HG03469 (cell line): ENCODE measurements around the gene KHDC1L.
"Not testable (repeated sequence)": the region's sequence is repeated elsewhere in the genome, so short reads cannot be mapped to it uniquely, and the experiment has no call there.

ENCODE experiments used
- ATAC-seq: cut with Tn5 transposase; IDR thresholded peaks from one replicate; pipeline ENCODE4 v1.9.1; 2021; ENCODE audit warnings: mild to moderate bottlenecking, moderate library complexity, moderate number of reproducible peaks; ENCODE audit not compliant: unreplicated experiment

Gene KHDC1L

DNA sequence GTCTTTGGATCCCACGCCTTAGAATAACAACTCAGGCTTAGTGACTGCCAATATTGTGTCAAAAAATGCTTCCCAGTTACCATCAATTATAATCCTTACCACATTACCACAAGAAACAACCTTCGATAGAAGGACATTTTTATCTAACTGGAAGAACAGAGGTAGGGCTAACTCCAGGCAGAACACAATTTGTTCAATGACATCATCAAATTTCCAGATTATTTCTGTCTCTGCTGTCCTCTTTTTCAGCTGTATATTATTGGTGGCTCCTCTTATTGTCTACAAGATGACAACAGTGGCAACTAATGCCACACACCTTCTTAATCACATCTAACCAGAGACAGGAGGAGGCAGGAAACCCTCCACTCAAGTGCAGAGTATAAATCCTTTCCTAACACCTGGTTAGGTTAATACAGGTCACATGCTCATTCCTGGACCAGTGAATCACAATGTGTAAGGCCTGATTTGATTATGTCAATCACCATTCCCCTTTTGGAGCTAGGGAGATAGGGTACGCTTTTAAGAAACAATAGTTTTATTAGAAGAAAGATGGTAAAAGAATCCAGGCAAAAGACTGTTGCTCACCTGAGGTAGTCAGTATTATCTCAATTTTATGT is 18.0 kb downstream of the KHDC1L start:
- no peak for ATAC-seq

DNA sequence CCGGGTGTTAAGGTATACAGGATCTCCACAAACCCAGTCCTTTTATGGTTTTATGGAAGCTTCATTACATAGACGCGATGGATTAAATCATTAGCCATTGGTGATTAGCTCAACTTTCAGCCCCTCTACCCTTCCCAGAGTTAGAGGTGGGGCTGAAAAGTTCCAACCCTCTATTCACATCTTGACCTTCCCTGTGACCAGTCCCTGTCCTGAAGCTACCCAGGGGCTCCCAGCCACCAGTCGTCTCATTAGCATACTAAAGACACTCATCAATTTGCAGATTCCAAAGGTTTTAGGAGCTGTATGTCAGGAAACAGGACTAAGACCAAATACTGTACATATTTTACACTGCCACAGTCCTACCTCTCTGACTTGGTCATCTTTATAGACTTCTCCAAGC is 21.0 kb downstream of the KHDC1L start:
- no peak for ATAC-seq

DNA sequence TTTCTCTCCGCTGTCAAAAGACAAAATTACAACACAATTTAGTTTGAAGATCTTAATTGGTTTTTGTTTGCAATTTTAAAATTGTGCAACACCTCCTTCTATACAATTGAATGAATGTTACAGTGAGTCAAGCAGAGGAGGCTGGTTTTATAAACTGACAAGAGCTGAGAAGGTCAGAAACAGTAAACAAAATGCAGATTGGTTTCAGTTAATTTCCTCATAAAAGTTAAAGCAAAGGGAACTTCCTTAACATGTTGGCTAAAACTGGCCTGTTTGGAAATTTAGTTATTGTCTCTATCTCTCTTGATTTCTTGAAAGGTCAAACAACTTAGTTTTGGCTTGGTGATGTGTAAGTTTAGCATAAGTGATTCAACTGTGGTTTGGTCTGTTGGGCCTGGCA is 22.2 kb downstream of the KHDC1L start:
- ATAC-seq: no peak

DNA sequence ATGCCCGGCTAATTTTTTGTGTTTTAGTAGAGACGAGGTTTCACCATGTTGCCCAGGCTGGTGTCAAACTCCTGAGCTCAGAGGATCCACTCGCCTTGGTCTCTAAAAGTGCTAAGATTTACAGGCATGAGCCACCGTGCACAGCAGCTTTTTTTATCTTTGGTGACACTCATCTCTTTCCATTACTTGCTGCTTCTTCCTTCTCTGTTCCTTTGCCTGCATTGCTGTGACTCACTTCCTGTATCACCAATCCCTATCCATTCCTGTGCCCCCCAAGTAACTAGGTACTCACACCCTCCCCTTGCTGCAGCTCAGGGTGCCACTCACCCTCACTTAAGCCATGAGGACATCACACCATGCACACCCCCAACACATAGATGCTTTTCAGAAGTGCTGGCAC is 24.6 kb downstream of the KHDC1L start:
- ATAC-seq: no peak

DNA sequence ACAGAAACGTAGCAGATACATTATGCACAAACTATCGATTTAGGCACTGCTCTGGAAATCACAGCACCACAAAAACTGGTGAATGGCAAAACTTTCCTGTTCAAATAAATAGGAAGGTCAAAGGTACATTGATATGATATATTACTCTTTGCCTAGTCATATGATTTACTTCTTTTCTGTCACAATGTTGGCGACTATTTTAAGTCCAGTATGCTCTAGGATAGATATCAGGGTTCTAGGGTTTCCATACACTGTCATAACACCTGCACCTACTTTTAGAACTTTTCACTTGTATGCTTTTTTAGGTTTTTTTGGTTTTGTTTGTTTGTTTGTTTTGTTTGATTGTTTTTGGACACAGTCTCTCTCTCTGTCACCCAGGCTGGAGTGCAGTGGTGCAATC is 25.0 kb downstream of the KHDC1L start:
- no peak for ATAC-seq

DNA sequence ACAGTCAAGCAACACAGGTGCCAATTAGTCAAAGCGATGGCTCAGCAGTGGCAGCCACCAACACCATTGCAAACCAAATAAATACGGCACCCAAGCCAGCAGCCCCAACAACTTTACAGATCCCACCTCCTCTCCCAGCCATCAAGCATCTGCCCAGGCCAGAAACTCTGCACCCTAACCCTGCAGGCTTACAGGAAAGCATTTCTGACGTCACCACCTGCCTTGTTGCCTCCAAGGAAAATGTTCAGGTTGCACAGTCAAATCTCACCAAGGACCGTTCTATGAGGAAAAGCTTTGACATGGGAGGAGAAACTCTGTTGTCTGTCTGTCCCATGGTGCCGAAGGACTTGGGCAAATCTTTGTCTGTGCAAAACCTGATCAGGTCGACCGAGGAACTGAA is 30.6 kb downstream of the KHDC1L start:
- no peak for ATAC-seq

DNA sequence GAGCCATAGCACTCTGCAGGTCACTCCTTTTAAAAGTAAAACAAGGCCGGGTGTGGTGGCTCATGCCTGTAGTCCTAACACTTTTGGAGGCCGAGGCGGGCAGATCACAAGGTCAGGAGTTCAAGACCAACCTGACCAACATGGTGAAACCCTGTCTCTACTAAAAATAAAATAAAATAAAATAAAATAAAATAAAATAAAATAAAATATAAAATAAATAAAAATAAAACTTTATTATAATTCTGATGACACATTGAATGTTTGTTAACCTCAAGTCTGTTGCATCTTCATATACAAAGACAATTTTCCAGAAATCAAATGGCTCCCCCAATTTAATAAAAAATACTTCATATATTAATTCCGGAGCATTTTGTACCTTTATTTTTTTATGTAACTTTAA is 32.0 kb downstream of the KHDC1L start:
- ATAC-seq: not testable (repeated sequence)

DNA sequence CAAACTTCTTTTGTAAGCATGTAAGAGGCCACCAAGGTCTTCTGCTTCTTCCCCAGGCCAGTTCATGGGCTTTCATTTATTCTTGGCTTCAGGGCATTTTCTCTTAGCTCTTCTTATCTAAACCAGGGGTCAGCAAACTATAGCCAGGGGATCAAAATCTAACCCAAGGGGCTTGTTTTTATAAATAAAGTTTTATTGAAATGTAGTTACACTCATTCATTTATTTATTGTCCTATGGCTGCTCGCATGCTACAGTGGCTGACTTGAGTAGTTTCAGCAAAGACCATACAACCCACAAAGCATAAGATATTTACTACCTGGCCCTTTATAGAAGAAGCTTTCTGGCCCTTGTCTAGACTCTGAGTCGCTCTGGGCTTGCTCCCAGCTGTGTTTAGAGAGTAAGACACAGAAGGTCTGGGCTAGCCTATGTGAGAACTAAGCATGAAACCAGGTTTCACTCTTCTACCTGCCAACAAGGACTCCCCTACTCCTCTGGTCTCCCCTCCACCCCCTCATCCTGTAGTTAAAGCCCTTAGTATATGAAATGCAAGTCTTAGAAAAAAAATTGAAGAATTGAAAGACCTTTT is 43.2 kb downstream of the KHDC1L start:
- ATAC-seq: no peak

DNA sequence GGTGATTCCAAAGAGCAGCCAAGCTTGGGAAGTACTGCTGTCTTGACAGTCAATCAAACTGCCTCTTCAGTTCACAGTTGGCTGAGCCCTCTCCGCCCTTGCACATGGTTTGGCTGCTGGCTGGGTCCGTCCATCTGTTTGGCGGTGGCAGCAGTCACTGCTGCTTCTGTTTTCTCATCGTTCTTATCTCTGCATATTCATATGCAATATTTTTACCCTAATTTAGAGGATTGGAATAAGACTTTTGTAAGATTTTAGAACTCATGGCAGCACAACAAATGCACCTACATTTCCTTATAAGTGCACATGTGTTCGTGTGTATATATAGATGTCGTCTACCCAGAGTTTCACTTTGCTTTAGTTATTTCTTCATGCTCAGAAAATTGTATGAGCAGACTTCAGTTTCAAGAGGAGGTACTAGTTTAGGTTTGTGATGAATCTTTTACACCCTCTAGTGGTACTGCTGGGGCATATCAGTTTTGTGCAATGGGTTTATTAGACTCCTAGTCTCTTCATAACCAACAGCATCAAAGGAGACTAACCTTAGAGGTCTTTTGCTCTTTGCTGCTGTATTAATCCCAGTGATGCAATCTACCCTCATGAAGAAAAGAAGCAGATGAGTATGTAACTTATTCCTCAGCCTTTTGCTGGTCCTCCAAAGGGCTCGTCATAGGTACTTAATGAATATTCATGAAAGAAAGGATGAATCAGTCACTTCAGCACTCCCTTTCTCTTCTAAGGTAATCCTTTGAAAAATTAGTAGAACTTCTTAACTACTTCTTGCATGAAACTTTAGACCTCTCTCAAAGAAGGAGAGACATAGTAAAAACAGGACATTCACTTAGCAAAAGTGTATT is 44.3 kb downstream of the KHDC1L start:
- peak; percentile 78 for ATAC-seq

DNA sequence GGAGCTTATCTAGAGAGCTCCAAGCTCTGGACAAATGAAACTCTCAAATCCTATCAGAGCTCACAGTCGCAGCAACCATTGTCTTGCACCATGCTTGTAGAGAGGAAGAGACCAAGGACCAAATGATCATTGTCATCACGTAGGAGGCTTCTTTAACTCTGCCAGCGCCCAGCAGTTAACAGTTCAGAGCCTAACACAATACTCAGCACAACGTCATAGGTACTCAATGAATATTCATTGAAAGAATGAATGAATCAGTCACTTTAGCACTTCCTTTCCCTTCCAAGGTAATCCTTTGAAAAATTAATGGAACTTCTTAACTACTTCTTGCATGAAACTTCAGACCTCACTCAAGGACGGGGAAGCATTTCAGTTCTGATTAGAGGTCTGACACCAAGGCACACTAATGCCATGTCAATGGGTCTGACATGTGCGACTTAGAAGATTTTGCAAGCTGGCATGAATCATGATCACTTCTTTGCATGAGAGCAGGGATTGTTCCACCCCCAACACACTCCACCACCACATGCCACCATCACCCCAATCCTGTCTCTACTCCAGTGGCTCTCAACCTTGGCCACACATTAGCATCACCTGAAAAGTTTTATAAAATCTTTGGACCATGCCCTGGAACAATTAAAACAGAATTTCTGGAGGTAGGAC is 45.1 kb downstream of the KHDC1L start:
- no peak for ATAC-seq

DNA sequence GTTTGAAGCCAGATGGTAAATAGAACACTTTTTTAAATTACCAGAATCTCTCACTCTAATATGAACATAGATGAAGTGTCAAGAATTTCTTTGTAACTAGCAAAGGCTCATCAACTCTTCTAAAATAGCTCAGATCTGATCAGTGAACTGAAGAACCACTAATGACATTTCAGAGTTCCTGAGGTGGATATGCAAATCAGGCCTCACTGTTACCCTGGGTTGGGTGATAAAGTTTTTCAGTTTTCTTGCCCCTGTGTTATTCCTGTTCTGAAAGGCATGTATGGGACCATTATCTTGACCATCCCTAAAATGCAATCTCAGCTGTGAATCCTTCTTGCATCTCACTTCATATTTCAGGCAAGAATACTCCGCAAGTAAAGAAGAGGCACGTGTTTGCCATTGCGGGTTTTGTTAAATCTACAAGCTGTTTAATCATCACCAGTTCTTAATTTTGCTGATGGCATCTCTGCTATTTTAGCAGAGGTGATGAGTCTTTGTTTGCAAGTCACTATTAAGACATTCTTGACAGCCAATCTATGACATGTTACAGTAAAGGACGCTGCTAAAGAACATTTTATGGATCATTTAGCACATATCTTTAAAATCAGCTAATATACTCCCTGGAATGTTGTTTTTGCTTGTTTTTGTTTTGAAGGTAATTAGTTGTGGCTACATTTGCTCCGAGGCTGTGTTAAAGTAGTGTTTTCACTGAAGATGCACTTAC is 47.9 kb downstream of the KHDC1L start:
- peak; percentile 55 for ATAC-seq

DNA sequence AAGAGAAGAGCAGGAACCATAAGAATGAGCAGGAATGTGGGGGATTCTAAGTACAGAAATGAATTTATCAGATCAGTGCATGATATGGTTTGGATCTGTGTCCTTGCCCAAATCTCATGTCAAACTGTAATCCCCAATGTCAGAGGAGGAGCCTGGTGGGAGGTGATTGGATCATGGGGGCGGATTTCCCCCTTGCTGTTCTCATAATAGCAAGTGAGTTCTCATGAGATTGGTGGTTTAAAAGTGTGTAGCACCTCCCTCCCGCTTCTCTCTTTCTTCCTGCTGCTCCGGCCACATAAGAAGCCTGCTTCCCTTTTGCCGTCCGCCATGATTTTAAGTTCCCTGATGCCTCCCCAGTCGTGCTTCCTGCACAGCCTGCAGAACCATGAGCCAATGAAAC is 49.2 kb downstream of the KHDC1L start:
- no peak for ATAC-seq

DNA sequence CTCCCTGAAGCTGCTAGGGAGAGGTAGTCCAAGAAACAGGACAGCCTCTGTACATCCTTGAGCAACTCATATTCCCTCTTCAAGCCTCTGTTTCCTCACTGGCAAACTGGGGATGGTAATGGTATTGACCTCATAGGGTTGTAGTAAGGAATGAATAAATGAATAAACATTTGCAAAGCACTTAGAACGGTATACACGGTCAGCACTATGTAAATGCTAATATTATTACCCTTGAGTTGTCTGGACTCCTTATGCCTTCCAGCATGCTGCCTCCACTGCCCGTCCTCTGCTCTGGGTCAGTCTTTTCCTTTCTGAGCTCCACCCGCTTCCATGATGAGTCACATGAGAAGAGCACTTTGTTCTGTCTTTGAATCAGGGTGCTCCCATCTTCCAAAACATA is 50.6 kb downstream of the KHDC1L start:
- no peak for ATAC-seq
